DOHH2 (cell line): ENCODE results near the gene DDX49.
"Not testable (repeated sequence)": the region's sequence is repeated elsewhere in the genome, so short reads cannot be mapped to it uniquely, and the experiment has no call there.

Experiments
- H3F3A ChIP-seq: fragments of 200-600 bp; sonication (generic), shearing (Covaris generic); 2 replicates; pipeline ENCODE4 v1.6.0; 2016; ENCODE audit warnings: antibody characterized with exemption, mild to moderate bottlenecking; ENCODE audit not compliant: control insufficient read depth, insufficient read depth
- H3K27ac ChIP-seq: fragments of 200-600 bp; sonication (generic); 2 replicates; pipeline ENCODE4 v1.5.1; 2014; ENCODE audit warnings: low read depth, mild to moderate bottlenecking, low read length, moderate library complexity
- H3K27me3 ChIP-seq: fragments of 200-600 bp; sonication (generic); 2 replicates; pipeline ENCODE4 v1.6.1; 2014; ENCODE audit warnings: mild to moderate bottlenecking, low read length, mixed read lengths; ENCODE audit not compliant: control insufficient read depth
- H3K36me3 ChIP-seq: fragments of 200-600 bp; sonication (generic); 2 replicates; pipeline ENCODE4 v1.6.1; 2014; ENCODE audit warnings: mild to moderate bottlenecking, low read length, moderate library complexity, mixed read lengths; ENCODE audit not compliant: control insufficient read depth
- H3K4me1 ChIP-seq: fragments of 200-600 bp; sonication (generic); 2 replicates; pipeline ENCODE4 v1.6.1; 2014; ENCODE audit warnings: mild to moderate bottlenecking, low read length, mixed read lengths; ENCODE audit not compliant: control insufficient read depth
- H3K4me2 ChIP-seq: fragments of 200-600 bp; sonication (generic); 2 replicates; pipeline ENCODE4 v1.6.0; 2014; ENCODE audit warnings: mild to moderate bottlenecking, low read length, moderate library complexity
- H3K4me3 ChIP-seq: fragments of 200-600 bp; sonication (generic); 2 replicates; pipeline ENCODE4 v1.5.1; 2014; ENCODE audit warnings: mild to moderate bottlenecking, low read length, mixed read lengths
- H3K79me2 ChIP-seq: fragments of 200-600 bp; sonication (generic); 2 replicates; pipeline ENCODE4 v1.6.1; 2014; ENCODE audit warnings: mild to moderate bottlenecking, low read length, mixed read lengths; ENCODE audit not compliant: control insufficient read depth
- H3K9me2 ChIP-seq: fragments of 200-600 bp; sonication (generic); replicated peaks from 2 replicates; pipeline ENCODE4 v1.6.1; 2014; ENCODE audit warnings: mild to moderate bottlenecking, low read length, mixed read lengths; ENCODE audit not compliant: control insufficient read depth
- H3K9me3 ChIP-seq: fragments of 200-600 bp; sonication (generic); 2 replicates; pipeline ENCODE4 v1.6.1; 2014; ENCODE audit warnings: antibody characterized with exemption, low read length, mixed read lengths; ENCODE audit not compliant: control insufficient read depth, insufficient read depth
- H4K20me1 ChIP-seq: fragments of 200-600 bp; sonication (generic); 2 replicates; pipeline ENCODE4 v1.6.0; 2014; ENCODE audit warnings: low read depth, mild to moderate bottlenecking, antibody characterized with exemption, low read length, moderate library complexity; ENCODE audit not compliant: control insufficient read depth, insufficient read depth
- CTCF ChIP-seq: fragments of 200-600 bp; sonication (generic); IDR thresholded peaks from one replicate; pipeline ENCODE4 v1.5.1; 2014; ENCODE audit warnings: antibody characterized with exemption, mild to moderate bottlenecking, low read depth, low read length; ENCODE audit not compliant: poor library complexity, severe bottlenecking
- EZH2phosphoT487 ChIP-seq: fragments of 200-600 bp; sonication (generic); IDR thresholded peaks from 2 replicates; pipeline ENCODE4 v1.6.1; 2017; ENCODE audit warnings: borderline replicate concordance, mild to moderate bottlenecking, antibody characterized with exemption, low read length, moderate library complexity, mixed read lengths

Gene DDX49

GRCh38 chr19:18951721-18952281, 32.3 kb downstream of the DDX49 start:
- no peaks in the 10 kb centered on the region for H3F3A ChIP-seq
- no peaks in the 10 kb centered on the region for H3K9me3 ChIP-seq
- TF ChIP-seq CTCF (no peak), EZH2phosphoT487 (no peak)
- H3K4me1 ChIP-seq, result peaks cover 13% of the 10 kb centered on the region
- no peak overlapping the region for H3K27ac ChIP-seq
- H4K20me1 ChIP-seq, result no peaks in the 10 kb centered on the region
- H3K4me3 ChIP-seq, result no peak overlapping the region
- no peaks in the 10 kb centered on the region for H3K79me2 ChIP-seq
- no peak overlapping the region for H3K4me2 ChIP-seq
- no peaks in the 10 kb centered on the region for H3K9me2 ChIP-seq
- H3K36me3 ChIP-seq, result no peaks in the 10 kb centered on the region
- H3K27me3 ChIP-seq, result no peaks in the 10 kb centered on the region

GRCh38 chr19:18952364-18953003, 33.0 kb downstream of the DDX49 start:
- not testable (repeated sequence) for H3K9me2 ChIP-seq, H3F3A ChIP-seq, H3K27ac ChIP-seq, H3K4me2 ChIP-seq, H3K4me1 ChIP-seq, H3K9me3 ChIP-seq, H4K20me1 ChIP-seq, H3K4me3 ChIP-seq, H3K27me3 ChIP-seq, H3K79me2 ChIP-seq, H3K36me3 ChIP-seq

- Histone ChIP-seq H3K9me2 (no peaks in the 10 kb centered on the region), H3F3A (no peaks in the 10 kb centered on the region), H3K9me3 (no peaks in the 10 kb centered on the region), H3K36me3 (no peaks in the 10 kb centered on the region), H4K20me1 (no peaks in the 10 kb centered on the region), H3K4me3 (no peak overlapping the region), H3K27ac (no peak overlapping the region), H3K4me1 (no peaks in the 10 kb centered on the region), H3K79me2 (no peaks in the 10 kb centered on the region), H3K27me3 (no peaks in the 10 kb centered on the region), H3K4me2 (no peak overlapping the region)
- no peak for TF ChIP-seq EZH2phosphoT487
These were observed 34.6 kb downstream of the DDX49 start for GRCh38 chr19:18954094-18954493.

GRCh38 chr19:18955042-18955441, 35.5 kb downstream of the DDX49 start:
- Histone ChIP-seq H3K4me1 (no peaks in the 10 kb centered on the region), H3K4me2 (no peak overlapping the region), H3K79me2 (no peaks in the 10 kb centered on the region), H3K9me2 (no peaks in the 10 kb centered on the region), H3K9me3 (no peaks in the 10 kb centered on the region), H3F3A (no peaks in the 10 kb centered on the region), H3K27ac (no peak overlapping the region), H3K4me3 (no peak overlapping the region), H4K20me1 (no peaks in the 10 kb centered on the region), H3K27me3 (no peaks in the 10 kb centered on the region), H3K36me3 (no peaks in the 10 kb centered on the region)
- TF ChIP-seq CTCF, result no peak
- TF ChIP-seq EZH2phosphoT487, result no peak
